HepG2 (cell line): ENCODE data around the gene PHLDB1. TPM values are rescaled to one million over a fixed set of nuclear protein-coding genes. Genes with fewer than 3 reads are reported as not detected.

Experiments
- AGO2 ChIP-seq: fragments of 200-400 bp; formaldehyde crosslinking; optimal IDR thresholded peaks from 2 replicates; pipeline ENCODE3; 2017; ENCODE audit warnings: mild to moderate bottlenecking, low read depth, low read length, moderate library complexity
- ELF3 ChIP-seq: IDR thresholded peaks from 2 replicates; pipeline ENCODE4 v1.6.1; 2016; ENCODE audit warnings: missing genetic modification reagents, missing compliant biosample characterization
- FOXP1 ChIP-seq, 2 experiments: fragments of 450-650 bp in 1 of 2; IDR thresholded peaks; 2 replicates each; pipeline ENCODE4 v1.6.1; 2017 to 2018; ENCODE audit warnings: antibody characterized with exemption in 1 of 2
- ISX ChIP-seq: sonication (generic); formaldehyde crosslinking; conservative IDR thresholded peaks from 2 replicates; pipeline ENCODE4 v1.5.0; 2020; ENCODE audit warnings: missing genetic modification reagents
- NFE2L2 ChIP-seq: fragments of 150-350 bp; IDR thresholded peaks from 2 replicates; pipeline ENCODE4 v1.6.1; 2014; ENCODE audit warnings: low read length
- NR2F2 ChIP-seq: IDR thresholded peaks from 2 replicates; pipeline ENCODE4 v1.6.1; 2012; ENCODE audit warnings: low read depth, inconsistent platforms, borderline replicate concordance
- SOX13 ChIP-seq, 3 experiments: fragments of 450-650 bp in 1 of 3; sonication (generic) in 1 of 3; formaldehyde crosslinking in 1 of 3; IDR thresholded peaks in 2 of 3; conservative IDR thresholded peaks in 1 of 3; 2 replicates each; pipeline versions ENCODE4 v1.5.0 to v1.6.1; 2016 to 2020; ENCODE audit warnings: antibody characterized with exemption in 1 of 3, mild to moderate bottlenecking in 1 of 3, missing compliant biosample characterization in 1 of 3, missing genetic modification reagents in 1 of 3, moderate library complexity in 1 of 3
- SP1 ChIP-seq, 2 experiments: fragments of 450-650 bp in 1 of 2; sonication (generic) in 1 of 2; formaldehyde crosslinking in 1 of 2; IDR thresholded peaks; 2 replicates each; pipeline versions ENCODE4 v1.4.0 to v1.6.1; 2016 to 2020; ENCODE audit warnings: missing genetic modification reagents in 1 of 2
- STAG1 ChIP-seq: sonication (generic); formaldehyde crosslinking; IDR thresholded peaks from 2 replicates; pipeline ENCODE4 v1.4.0; 2020; ENCODE audit warnings: missing genetic modification reagents
- TBX2 ChIP-seq: sonication (generic); formaldehyde crosslinking; IDR thresholded peaks from 2 replicates; pipeline ENCODE4 v1.5.0; 2020; ENCODE audit warnings: missing genetic modification reagents, mild to moderate bottlenecking, borderline replicate concordance
- ZNF256 ChIP-seq: sonication (generic); formaldehyde crosslinking; conservative IDR thresholded peaks from 2 replicates; pipeline ENCODE4 v1.4.0; 2020; ENCODE audit warnings: missing genetic modification reagents
- ZNF556 ChIP-seq: sonication (generic); formaldehyde crosslinking; IDR thresholded peaks from 2 replicates; pipeline ENCODE4 v1.4.0; 2020; ENCODE audit warnings: mild to moderate bottlenecking, missing genetic modification reagents, borderline replicate concordance
- ZNF557 ChIP-seq: sonication (generic); formaldehyde crosslinking; IDR thresholded peaks from 2 replicates; pipeline ENCODE4 v1.4.0; 2020; ENCODE audit warnings: missing genetic modification reagents
- polyA plus RNA-seq, 8 experiments: library from polyadenylated mRNA; depleted of rRNA in 3 of 8; stranded (reverse) in 7 of 8; unstranded in 1 of 8; fragments of >200 nt; fragmentation: Illumina TruSeq in 4 of 8; extraction: Trizol in 4 of 8; gene quantifications; 2 replicates each; pipeline versions ENCODE4 v1.2.1 to v1.2.3, GENCODE V29; 2011 to 2016; ENCODE audit warnings: low read depth in 4 of 8, missing spikeins in 1 of 8, mixed read lengths in 1 of 8; ENCODE audit not compliant: insufficient read depth in 1 of 8
- total RNA-seq, 5 experiments: library from RNA; depleted of rRNA; stranded (reverse); fragments of >200 nt; fragmentation: Illumina TruSeq; extraction: Trizol; gene quantifications; 2 replicates each; pipeline ENCODE4 v1.2.3, GENCODE V29; 2016; ENCODE audit warnings: low read depth in 1 of 5
- TF ChIP-seq, protein P1 (sequence below): IDR thresholded peaks from 2 replicates; pipeline ENCODE4 v1.6.1; 2012; ENCODE audit warnings: inconsistent platforms
- TF ChIP-seq, protein P2 (sequence below): sonication (generic); formaldehyde crosslinking; IDR thresholded peaks from 2 replicates; pipeline ENCODE4 v1.5.0; 2020; ENCODE audit warnings: missing genetic modification reagents
- TF ChIP-seq, protein P3 (sequence below): sonication (generic); formaldehyde crosslinking; IDR thresholded peaks from 2 replicates; pipeline ENCODE4 v1.4.0; 2020; ENCODE audit warnings: missing genetic modification reagents, borderline replicate concordance
- TF ChIP-seq, protein P4 (sequence below): sonication (generic); formaldehyde crosslinking; IDR thresholded peaks from 2 replicates; pipeline ENCODE4 v1.5.1; 2020; ENCODE audit warnings: missing genetic modification reagents, mild to moderate bottlenecking, borderline replicate concordance
- TF ChIP-seq, protein P5 (sequence below): sonication (generic); formaldehyde crosslinking; IDR thresholded peaks from 2 replicates; pipeline ENCODE4 v1.4.0; 2020; ENCODE audit warnings: missing genetic modification reagents

PHLDB1 gene
- total and polyA plus RNA-seq, 2 of the 13 experiments (the other 11 are each of a cell fraction or from before 2014, with no cell fraction given): 13.8 to 14.2 TPM

DNA sequence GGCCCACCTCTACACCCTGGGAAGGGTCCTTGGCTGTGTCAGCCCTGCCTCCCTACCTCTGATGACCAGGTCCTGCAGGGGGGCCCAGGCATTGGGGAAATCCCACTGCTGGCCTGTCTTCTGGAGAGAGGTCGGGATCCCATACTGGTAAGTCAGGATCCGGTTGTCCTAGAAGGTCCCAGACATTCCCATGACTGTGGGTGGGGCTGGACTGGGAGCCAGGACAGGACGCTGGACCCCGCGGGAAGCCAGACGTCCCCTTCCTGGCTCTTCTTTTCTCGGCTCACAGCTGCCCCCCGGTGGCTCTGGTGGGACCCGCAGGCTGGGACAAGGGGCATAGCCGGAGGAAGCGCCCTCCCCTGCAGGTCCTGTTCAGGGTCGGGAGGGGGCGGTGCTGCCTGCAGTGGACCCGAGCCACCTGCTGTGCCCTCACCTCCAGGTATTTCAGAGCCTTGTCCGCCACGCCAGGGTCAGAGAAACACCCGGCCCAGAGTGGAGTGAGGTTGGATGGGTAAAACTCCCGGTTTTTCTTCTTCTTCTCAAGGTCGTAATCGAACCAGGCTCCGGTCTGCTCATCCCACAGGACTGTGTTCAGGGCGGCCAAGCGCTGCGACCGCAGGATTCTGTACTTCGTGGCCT, 52.0 kb downstream of the PHLDB1 start (continued):
- TF ChIP-seq SP1 (IDR thresholded peaks at IDR 0.05): no peak
- TF ChIP-seq SP1 (CRISPR knock-in tag; IDR thresholded peaks at IDR 0.05): no peak
- peak; percentile 16; the same call in 1 of the 2 replicates for TF ChIP-seq TBX2 (CRISPR knock-in tag)
- TF ChIP-seq, protein P1, sequence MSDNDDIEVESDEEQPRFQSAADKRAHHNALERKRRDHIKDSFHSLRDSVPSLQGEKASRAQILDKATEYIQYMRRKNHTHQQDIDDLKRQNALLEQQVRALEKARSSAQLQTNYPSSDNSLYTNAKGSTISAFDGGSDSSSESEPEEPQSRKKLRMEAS: 0 out of 2 replicates have a peak, but pooled peaks have one; percentile 22
- no peak; the same call in 1 of the 2 replicates for TF ChIP-seq ZNF556 (CRISPR knock-in tag)
- TF ChIP-seq STAG1 (CRISPR knock-in tag): peak; percentile 90
- peak; percentile 53 for TF ChIP-seq AGO2
- TF ChIP-seq, protein P2, sequence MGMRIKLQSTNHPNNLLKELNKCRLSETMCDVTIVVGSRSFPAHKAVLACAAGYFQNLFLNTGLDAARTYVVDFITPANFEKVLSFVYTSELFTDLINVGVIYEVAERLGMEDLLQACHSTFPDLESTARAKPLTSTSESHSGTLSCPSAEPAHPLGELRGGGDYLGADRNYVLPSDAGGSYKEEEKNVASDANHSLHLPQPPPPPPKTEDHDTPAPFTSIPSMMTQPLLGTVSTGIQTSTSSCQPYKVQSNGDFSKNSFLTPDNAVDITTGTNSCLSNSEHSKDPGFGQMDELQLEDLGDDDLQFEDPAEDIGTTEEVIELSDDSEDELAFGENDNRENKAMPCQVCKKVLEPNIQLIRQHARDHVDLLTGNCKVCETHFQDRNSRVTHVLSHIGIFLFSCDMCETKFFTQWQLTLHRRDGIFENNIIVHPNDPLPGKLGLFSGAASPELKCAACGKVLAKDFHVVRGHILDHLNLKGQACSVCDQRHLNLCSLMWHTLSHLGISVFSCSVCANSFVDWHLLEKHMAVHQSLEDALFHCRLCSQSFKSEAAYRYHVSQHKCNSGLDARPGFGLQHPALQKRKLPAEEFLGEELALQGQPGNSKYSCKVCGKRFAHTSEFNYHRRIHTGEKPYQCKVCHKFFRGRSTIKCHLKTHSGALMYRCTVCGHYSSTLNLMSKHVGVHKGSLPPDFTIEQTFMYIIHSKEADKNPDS: no peak
- TF ChIP-seq ZNF256: no peak
- no peak for TF ChIP-seq NFE2L2
- TF ChIP-seq FOXP1 (IDR thresholded peaks at IDR 0.05): no peak
- TF ChIP-seq FOXP1 (CRISPR knock-in tag; IDR thresholded peaks at IDR 0.05): no peak
- TF ChIP-seq, protein P3, sequence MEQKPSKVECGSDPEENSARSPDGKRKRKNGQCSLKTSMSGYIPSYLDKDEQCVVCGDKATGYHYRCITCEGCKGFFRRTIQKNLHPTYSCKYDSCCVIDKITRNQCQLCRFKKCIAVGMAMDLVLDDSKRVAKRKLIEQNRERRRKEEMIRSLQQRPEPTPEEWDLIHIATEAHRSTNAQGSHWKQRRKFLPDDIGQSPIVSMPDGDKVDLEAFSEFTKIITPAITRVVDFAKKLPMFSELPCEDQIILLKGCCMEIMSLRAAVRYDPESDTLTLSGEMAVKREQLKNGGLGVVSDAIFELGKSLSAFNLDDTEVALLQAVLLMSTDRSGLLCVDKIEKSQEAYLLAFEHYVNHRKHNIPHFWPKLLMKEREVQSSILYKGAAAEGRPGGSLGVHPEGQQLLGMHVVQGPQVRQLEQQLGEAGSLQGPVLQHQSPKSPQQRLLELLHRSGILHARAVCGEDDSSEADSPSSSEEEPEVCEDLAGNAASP (CRISPR knock-in tag): peak; percentile 46; the same call in 1 of the 2 replicates
- TF ChIP-seq, protein P4, sequence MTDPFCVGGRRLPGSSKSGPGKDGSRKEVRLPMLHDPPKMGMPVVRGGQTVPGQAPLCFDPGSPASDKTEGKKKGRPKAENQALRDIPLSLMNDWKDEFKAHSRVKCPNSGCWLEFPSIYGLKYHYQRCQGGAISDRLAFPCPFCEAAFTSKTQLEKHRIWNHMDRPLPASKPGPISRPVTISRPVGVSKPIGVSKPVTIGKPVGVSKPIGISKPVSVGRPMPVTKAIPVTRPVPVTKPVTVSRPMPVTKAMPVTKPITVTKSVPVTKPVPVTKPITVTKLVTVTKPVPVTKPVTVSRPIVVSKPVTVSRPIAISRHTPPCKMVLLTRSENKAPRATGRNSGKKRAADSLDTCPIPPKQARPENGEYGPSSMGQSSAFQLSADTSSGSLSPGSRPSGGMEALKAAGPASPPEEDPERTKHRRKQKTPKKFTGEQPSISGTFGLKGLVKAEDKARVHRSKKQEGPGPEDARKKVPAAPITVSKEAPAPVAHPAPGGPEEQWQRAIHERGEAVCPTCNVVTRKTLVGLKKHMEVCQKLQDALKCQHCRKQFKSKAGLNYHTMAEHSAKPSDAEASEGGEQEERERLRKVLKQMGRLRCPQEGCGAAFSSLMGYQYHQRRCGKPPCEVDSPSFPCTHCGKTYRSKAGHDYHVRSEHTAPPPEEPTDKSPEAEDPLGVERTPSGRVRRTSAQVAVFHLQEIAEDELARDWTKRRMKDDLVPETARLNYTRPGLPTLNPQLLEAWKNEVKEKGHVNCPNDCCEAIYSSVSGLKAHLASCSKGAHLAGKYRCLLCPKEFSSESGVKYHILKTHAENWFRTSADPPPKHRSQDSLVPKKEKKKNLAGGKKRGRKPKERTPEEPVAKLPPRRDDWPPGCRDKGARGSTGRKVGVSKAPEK (CRISPR knock-in tag): no peak
- TF ChIP-seq, protein P5, sequence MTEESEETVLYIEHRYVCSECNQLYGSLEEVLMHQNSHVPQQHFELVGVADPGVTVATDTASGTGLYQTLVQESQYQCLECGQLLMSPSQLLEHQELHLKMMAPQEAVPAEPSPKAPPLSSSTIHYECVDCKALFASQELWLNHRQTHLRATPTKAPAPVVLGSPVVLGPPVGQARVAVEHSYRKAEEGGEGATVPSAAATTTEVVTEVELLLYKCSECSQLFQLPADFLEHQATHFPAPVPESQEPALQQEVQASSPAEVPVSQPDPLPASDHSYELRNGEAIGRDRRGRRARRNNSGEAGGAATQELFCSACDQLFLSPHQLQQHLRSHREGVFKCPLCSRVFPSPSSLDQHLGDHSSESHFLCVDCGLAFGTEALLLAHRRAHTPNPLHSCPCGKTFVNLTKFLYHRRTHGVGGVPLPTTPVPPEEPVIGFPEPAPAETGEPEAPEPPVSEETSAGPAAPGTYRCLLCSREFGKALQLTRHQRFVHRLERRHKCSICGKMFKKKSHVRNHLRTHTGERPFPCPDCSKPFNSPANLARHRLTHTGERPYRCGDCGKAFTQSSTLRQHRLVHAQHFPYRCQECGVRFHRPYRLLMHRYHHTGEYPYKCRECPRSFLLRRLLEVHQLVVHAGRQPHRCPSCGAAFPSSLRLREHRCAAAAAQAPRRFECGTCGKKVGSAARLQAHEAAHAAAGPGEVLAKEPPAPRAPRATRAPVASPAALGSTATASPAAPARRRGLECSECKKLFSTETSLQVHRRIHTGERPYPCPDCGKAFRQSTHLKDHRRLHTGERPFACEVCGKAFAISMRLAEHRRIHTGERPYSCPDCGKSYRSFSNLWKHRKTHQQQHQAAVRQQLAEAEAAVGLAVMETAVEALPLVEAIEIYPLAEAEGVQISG (CRISPR knock-in tag): peak; percentile 66
- 0 out of 2 replicates have a peak, but pooled peaks have one; percentile 23 for TF ChIP-seq NR2F2
- TF ChIP-seq ELF3 (CRISPR knock-in tag): peak; percentile 36; the same call in 1 of the 2 replicates
- no peak for TF ChIP-seq ZNF557 (CRISPR knock-in tag)
- TF ChIP-seq ISX (CRISPR knock-in tag): no peak
- TF ChIP-seq SOX13 (IDR thresholded peaks at IDR 0.05): no peak
- TF ChIP-seq SOX13 (CRISPR knock-in tag; conservative IDR thresholded peaks at IDR 0.05 in 1 of 2, IDR thresholded peaks at IDR 0.05 in 1 of 2): peak in 1 of 2 experiments; percentile 27; a peak in 1 of 4 replicates
